DMS153 treated with DMSO at 0.1 percent for 48 hours (cell line): ENCODE measurements around the gene KRTAP10-10.
"Not testable (repeated sequence)": the region's sequence is repeated elsewhere in the genome, so short reads cannot be mapped to it uniquely, and the experiment has no call there.

ENCODE experiments used
- DNase-seq: peaks from one replicate; lab custom pipeline; 2025; ENCODE audit not compliant: unreplicated experiment; lab: John Stamatoyannopoulos, UW

KRTAP10-10 gene

GRCh38 chr21:44649521-44650100, 12.5 kb downstream of the KRTAP10-10 start:
- DNase-seq: no peak

GRCh38 chr21:44650265-44650972, 13.3 kb downstream of the KRTAP10-10 start:
- DNase-seq: no peak

GRCh38 chr21:44650973-44651675, 14.0 kb downstream of the KRTAP10-10 start:
- no peak for DNase-seq

- no peak for DNase-seq
Measured at GRCh38 chr21:44653123-44653522, 16.0 kb downstream of the KRTAP10-10 start.

- no peak for DNase-seq
Measured at GRCh38 chr21:44653656-44654575, 16.8 kb downstream of the KRTAP10-10 start.

GRCh38 chr21:44654576-44655175, 17.5 kb downstream of the KRTAP10-10 start, which contains the start of gene KRTAP12-4:
TSS of gene KRTAP12-4 (minus strand) at chr21:44654659. CDS start at chr21:44654614, 45 bp downstream.
- DNase-seq: no peak

GRCh38 chr21:44656868-44657267, 19.7 kb downstream of the KRTAP10-10 start:
- no peak for DNase-seq

- DNase-seq: no peak
Measured at GRCh38 chr21:44657635-44658540, 20.7 kb downstream of the KRTAP10-10 start, which contains the start of gene KRTAP12-3. TSS of gene KRTAP12-3 (plus strand) at chr21:44657932. CDS start at chr21:44657980, 48 bp downstream.

GRCh38 chr21:44658541-44658910, 21.4 kb downstream of the KRTAP10-10 start:
- DNase-seq: no peak

- no peak for DNase-seq
Measured at GRCh38 chr21:44658913-44659595, 21.9 kb downstream of the KRTAP10-10 start.

- DNase-seq: not testable (repeated sequence)
Measured at GRCh38 chr21:44661567-44661966, 24.4 kb downstream of the KRTAP10-10 start.

- DNase-seq: no peak
Measured at GRCh38 chr21:44664691-44665090, 27.5 kb downstream of the KRTAP10-10 start.

GRCh38 chr21:44666401-44667320, 29.5 kb downstream of the KRTAP10-10 start, which contains the start of gene KRTAP12-2:
TSS of gene KRTAP12-2 (minus strand) at chr21:44666927. CDS start at chr21:44666886, 41 bp downstream.
- no peak for DNase-seq

GRCh38 chr21:44667612-44668011, 30.5 kb downstream of the KRTAP10-10 start:
- no peak for DNase-seq

GRCh38 chr21:44670642-44671432, 33.7 kb downstream of the KRTAP10-10 start:
- DNase-seq: no peak

GRCh38 chr21:44671911-44672310, 34.8 kb downstream of the KRTAP10-10 start:
- no peak for DNase-seq

- no peak for DNase-seq
Measured at GRCh38 chr21:44677881-44678280, 40.7 kb downstream of the KRTAP10-10 start.
